ENCODE results near the gene TFAP2B.

TFAP2B gene

GRCh38 chr6:50829049-50829448 lies 10.4 kb downstream of the TFAP2B start:
- no peak for TF ChIP-seq CTCF (IDR thresholded peaks at IDR 0.05; ENCODE audit: insufficient read depth, low read depth, low read length, missing control alignments)
- DNase-seq (ENCODE audit: low read depth) = no peak
- no peak overlapping the region for H3K4me3 ChIP-seq (ENCODE audit: low read length)

GRCh38 chr6:50829898-50830444 lies 11.3 kb downstream of the TFAP2B start:
- no peak for DNase-seq (ENCODE audit: low read depth)
- no peak for TF ChIP-seq CTCF (IDR thresholded peaks at IDR 0.05; ENCODE audit: insufficient read depth, low read depth, low read length, missing control alignments)
- no peak overlapping the region for H3K4me3 ChIP-seq (ENCODE audit: low read length)

GRCh38 chr6:50831186-50831585 lies 12.5 kb downstream of the TFAP2B start:
- no peak overlapping the region for H3K4me3 ChIP-seq (ENCODE audit: low read length)
- TF ChIP-seq CTCF (IDR thresholded peaks at IDR 0.05; ENCODE audit: insufficient read depth, low read depth, low read length, missing control alignments) = no peak
- no peak for DNase-seq (ENCODE audit: low read depth)

GRCh38 chr6:50832912-50833311 lies 14.2 kb downstream of the TFAP2B start:
- H3K4me3 ChIP-seq (ENCODE audit: low read length) = no peak overlapping the region
- no peak for TF ChIP-seq CTCF (IDR thresholded peaks at IDR 0.05; ENCODE audit: insufficient read depth, low read depth, low read length, missing control alignments)
- DNase-seq (ENCODE audit: low read depth) = no peak

GRCh38 chr6:50834929-50835410 lies 16.3 kb downstream of the TFAP2B start:
- no peak overlapping the region for H3K4me3 ChIP-seq (ENCODE audit: low read length)
- DNase-seq (ENCODE audit: low read depth) = no peak
- no peak for TF ChIP-seq CTCF (IDR thresholded peaks at IDR 0.05; ENCODE audit: insufficient read depth, low read depth, low read length, missing control alignments)

GRCh38 chr6:50836231-50836630 lies 17.6 kb downstream of the TFAP2B start:
- no peak overlapping the region for H3K4me3 ChIP-seq (ENCODE audit: low read length)
- DNase-seq (ENCODE audit: low read depth) = no peak
- no peak for TF ChIP-seq CTCF (IDR thresholded peaks at IDR 0.05; ENCODE audit: insufficient read depth, low read depth, low read length, missing control alignments)
